HG03066 (cell line): ENCODE measurements around the gene AMOTL1.

Experiments used
- ATAC-seq: cut with Tn5 transposase; IDR thresholded peaks from one replicate; pipeline ENCODE4 v1.9.1; 2021; ENCODE audit warnings: low read depth; ENCODE audit not compliant: unreplicated experiment

AMOTL1 gene

GRCh38 chr11:94871491-94872185 is 103.5 kb downstream of the AMOTL1 start:
- ATAC-seq = no peak

DNA sequence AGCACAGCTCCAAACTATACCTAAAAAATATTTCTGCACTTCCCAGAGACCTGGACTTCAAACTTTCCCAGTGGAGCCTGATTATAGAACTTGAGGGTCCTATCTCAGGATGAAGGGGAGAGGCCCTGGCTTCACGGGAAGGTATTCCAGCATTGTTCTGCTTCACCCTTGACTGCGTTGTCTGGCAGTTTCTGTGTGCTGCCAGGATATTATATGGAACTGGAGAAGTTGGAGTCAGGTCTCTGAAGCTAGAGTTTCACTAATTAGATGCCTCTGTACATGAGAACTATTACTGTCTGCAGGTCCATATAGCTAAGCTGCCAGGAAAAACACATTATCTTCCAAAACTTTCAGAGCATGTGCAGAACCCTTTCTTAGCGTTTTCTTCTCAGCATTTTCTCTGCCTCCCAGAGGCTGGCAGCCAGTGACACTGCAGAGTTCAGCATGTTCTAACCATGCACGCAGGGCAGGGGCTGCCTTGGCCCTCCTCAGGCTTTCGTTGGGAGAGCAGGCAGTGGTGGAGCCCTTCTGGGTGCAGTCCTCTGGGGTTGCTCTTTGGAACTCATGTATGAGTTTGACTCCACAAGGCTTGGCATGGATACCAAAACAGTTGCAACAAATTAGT is 105.9 kb downstream of the AMOTL1 start:
- ATAC-seq = no peak

- ATAC-seq = no peak
Observed at GRCh38 chr11:94876222-94876621, 108.1 kb downstream of the AMOTL1 start.

DNA sequence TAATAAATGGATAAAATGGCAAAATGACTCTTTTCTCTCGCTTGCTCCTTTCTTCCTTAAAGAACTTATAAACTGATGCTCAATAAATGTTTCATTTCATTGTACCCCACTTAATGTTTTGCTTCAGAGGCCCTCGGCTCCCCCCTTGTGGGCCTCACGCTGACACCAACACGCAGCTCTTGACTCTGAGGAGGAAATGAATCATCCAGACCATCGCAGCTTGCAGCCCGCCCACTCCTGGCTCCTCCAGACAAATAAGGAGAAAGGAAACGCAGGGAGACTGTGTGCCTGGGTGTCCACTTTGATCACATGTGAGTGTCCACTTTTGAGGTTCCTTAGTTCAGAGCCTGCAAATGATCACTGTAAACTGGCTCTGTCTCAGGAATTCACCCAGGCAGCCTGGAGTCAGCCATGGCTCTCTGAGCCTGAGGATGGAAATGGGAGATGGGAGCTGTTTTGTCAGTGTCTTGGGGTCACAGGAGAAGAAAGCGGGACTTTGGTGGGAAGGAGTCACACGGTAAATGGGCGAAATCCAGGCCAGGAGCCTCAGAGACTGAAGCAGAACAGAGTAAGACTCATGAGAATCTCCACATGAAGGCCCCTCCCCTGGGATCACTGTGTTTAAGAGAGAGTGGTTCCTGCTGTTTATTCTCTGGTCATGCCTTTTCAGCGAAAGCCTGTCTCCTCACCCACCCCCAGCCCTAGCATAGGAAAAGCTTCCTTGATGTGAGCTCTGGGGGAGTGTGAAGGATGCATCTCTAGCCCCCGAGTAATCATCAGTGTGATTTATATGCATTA is 108.7 kb downstream of the AMOTL1 start:
- peak; percentile 97 for ATAC-seq

- no peak for ATAC-seq
Observed at GRCh38 chr11:94877443-94878200, 109.5 kb downstream of the AMOTL1 start.

DNA sequence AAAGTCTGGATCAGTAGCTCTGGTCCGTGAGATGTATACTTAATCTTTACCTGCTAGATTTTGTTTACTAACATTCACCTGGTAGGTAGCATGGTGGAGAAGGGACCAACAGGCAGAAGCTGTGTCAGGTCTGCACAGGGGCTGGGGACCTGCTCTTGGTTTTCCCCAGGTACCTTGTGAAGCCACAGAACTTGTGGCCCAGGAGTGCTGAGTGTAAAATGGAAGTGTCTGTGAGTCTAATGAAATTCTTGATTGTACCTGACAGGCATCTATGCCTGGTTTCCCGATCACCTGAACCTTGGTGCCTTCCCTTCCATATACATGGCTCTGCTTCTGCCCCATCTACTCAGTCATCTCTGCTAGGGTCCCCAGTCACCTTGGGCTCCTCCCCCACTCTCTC is 110.8 kb downstream of the AMOTL1 start:
- ATAC-seq = no peak

GRCh38 chr11:94880216-94880615 is 112.1 kb downstream of the AMOTL1 start:
- no peak for ATAC-seq

DNA sequence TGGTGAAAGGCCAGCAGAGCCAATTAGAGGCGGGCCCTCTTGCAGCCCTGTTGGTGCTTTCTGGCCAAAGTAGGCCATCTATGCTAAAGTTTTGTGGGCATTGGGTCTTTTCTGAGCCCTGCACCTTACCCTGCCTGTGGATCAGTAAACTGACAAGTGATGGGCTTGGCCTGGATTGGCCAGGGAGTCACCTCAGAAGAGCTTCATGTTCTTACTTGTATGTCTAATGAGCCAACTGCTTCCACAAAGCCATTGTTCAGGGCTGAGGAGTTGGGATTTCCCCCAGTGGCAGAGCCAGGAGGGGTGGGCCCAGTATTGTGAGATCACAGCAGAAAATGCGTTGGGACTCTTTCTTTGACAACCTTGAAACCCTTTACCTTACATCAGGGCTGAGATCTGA is 114.8 kb downstream of the AMOTL1 start:
- no peak for ATAC-seq

GRCh38 chr11:94883878-94884277 is 115.7 kb downstream of the AMOTL1 start:
- ATAC-seq = no peak

DNA sequence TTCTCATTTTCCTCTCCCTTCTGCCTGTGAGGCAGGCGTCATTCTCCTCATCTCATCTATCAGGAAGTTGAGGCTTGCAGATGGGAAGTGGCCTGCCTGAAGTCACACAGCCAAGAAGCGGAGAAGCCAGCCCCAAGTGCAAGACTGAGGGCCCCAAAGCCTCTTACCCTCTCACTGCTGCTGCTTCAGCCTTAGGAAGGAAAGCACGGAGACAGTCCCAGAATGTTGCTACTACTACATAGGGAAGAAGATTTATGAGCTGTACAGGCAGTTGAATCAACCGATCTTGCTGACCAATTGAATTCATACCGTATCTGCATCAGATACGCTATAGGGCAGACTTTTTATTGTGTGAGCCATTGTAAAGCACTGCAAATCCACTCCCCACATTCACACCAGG is 116.2 kb downstream of the AMOTL1 start:
- no peak for ATAC-seq

GRCh38 chr11:94885133-94885532 is 117.0 kb downstream of the AMOTL1 start:
- peak; percentile 75 for ATAC-seq

DNA sequence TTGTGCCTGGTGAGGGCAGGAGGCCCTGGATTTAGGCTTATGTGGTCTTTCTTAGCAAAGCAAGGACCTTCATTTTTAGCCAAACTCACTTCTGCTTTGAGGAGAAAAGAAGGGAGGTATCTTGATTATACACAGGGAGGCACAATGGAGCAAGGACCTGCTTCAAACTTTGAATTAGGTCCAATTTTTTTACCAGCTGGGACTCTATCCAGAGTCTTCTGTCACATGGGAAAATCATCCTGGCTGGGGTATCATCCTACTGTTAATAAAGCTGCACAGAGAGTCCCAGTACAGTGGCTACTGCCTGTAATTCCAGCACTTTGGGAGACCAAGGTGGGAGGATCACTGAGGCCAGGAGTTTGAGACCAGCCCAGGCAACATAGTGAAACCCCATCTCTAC is 117.4 kb downstream of the AMOTL1 start:
- no peak for ATAC-seq

GRCh38 chr11:94888204-94888603 is 120.0 kb downstream of the AMOTL1 start:
- no peak for ATAC-seq

GRCh38 chr11:94895451-94895850 is 127.3 kb downstream of the AMOTL1 start:
- no peak for ATAC-seq

DNA sequence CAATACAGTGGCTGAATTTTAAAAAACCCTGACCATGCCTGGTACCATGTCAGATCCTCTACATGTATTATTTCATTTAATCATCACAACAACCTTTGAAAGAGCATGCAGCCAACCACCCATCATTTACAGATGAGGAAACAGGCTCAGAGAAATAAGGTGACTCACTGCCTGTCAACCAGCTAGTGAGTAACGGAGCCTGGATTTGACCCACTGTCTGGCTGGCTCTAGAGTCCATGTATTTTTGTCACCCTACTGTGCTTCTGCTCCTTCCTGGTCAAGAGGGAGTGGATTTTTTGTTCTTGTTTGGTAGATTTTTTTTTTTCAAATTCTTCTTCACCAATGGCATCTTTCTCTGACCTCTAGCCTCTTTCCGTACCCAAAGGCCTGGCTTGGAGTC is 127.8 kb downstream of the AMOTL1 start:
- ATAC-seq = no peak

GRCh38 chr11:94897330-94897768 is 129.2 kb downstream of the AMOTL1 start:
- no peak for ATAC-seq

GRCh38 chr11:94907226-94907625 is 139.1 kb downstream of the AMOTL1 start:
- ATAC-seq = no peak

- ATAC-seq = no peak
Observed at GRCh38 chr11:94909371-94909820, 141.2 kb downstream of the AMOTL1 start.

GRCh38 chr11:94910270-94910669 is 142.1 kb downstream of the AMOTL1 start:
- no peak for ATAC-seq

- no peak for ATAC-seq
Observed at GRCh38 chr11:94910779-94911178, 142.6 kb downstream of the AMOTL1 start.

- no peak for ATAC-seq
Observed at GRCh38 chr11:94912806-94913205, 144.7 kb downstream of the AMOTL1 start.
